Limb (tissue), 2 donors: Measurements from ENCODE around the gene PDE1C.
"Not testable (repeated sequence)": the region's sequence is repeated elsewhere in the genome, so short reads cannot be mapped to it uniquely, and the experiment has no call there.

Source experiments
- DNase-seq, 2 donors: peaks; one replicate each; pipeline ENCODE4 v3.0.0-alpha.2; 2016; ENCODE audit errors: extremely low spot score in 2 of 2

Gene PDE1C

DNA sequence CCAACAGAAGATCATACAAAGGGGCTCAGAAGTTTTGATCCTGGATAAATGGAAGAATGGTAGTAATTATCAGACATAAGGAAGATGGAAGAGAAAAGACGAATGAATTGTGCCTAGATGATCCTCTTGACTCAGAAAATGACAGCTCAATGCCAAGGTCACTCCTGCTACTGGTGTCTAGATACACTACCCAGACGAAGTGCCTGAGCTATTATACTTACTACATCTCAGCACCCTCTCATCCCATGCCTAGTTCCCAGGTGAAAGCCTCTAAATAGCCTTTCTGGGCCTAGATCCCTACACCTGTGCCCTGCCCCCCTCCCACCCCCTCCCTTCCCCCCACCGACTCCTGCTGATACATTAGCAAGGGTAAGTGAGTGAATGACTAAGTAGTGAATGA, 25.5 kb downstream of the PDE1C start:
- no peak for DNase-seq

DNA sequence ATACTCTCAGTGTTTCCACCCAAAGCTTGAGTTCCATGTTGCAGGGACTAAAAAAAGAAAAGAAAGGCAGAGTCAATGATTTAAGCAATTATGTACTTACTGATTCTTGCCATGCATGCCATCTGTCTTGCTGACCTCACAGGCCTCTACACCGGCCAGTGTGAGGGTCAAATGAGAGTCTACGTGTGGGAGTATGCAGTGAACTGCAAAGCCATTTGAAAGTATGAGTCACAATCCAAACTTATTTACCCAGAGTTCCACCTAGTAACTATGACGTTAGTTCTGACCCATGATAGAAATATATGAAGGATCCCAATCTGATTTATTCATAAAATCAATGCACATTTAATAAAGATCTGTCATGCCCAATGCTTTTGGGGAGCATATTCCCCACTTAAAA, 26.5 kb downstream of the PDE1C start:
- no peak for DNase-seq

DNA sequence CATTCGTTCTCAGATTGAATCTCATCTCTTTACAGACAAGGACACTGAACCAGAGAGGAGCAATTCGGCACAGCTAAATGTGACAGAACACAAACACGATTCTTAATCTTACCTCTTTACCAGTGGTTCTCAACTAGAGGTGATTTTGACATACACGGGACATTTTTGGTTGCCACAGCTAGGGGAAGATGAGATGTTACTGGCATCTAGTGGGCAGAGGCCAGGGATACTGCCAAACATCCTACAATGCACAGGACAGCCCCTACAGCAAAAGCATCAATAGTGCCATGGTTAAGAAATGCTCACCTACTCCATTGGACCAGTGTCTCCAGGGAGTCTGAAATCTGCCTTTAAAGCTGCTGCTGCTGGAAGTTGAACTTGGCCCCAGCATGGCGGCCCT, 27.3 kb downstream of the PDE1C start:
- no peak for DNase-seq

- DNase-seq: no peak
These were observed 31.0 kb downstream of the PDE1C start for GRCh38 chr7:32039000-32039756.

DNA sequence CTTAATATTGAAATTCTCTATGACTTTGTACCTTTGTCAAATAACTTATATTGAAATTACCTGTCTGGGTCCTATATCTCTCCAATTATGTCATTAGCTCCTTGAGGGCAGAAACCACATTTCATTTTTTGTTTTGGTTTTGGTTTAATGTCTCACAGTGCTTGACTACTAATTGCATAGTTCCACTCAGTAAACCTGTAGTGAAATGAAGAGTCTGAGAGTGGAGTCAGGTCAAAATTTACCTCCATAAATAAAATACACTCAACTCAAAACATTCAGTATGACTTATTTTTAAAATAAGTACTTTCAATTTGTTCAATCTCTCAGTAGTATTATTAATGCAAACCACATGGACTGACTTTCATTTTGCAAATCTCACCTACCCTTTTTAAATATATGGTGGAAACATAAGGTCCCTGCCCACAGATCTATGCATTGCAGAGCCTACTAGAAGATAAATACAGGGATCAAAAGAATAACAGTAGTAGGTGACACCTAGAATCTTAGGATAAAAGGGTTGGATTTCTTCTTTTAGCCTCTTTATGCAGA, 32.5 kb downstream of the PDE1C start:
- no peak for DNase-seq

DNA sequence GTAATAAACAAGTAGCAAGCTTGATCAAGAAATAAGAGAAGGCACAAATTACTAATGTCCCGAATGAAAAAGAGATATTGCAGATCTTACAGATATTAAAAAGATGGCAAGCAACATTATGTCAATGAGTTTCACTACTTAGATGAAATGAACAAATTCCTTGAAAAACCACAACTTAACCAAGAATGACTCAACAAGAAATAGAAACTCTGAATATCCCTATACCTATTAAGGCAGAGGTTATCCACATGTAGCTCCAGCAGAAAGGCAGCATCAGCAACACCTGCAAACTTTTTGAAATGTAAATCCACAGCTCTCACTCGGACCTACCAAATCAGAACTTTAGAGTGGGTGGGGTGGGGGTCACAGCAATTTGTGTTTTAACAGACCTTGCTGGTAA, 33.6 kb downstream of the PDE1C start:
- DNase-seq: no peak

DNA sequence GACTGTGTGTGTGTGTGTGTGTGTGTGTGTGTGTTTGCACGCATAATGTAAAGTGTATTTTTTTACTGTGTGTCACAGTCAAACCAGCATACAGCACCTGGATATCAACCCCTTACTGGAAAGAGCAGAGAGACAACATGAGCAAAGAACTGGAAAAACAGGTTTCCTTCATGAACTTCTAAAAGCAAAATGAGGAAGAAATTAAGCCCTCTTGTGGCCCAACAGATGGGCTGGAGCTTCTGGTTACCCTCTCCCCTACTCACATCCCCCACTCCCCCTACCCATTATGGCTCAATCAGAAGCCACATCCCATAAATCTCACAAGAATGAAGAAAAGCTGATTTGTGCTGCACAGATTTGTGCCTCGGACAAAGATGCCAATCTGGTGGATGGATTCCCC, 36.2 kb downstream of the PDE1C start:
- no peak for DNase-seq

GRCh38 chr7:32033006-32033405, 37.2 kb downstream of the PDE1C start:
- no peak for DNase-seq

- no peak for DNase-seq
These were observed 38.0 kb downstream of the PDE1C start for GRCh38 chr7:32032211-32032610.

DNA sequence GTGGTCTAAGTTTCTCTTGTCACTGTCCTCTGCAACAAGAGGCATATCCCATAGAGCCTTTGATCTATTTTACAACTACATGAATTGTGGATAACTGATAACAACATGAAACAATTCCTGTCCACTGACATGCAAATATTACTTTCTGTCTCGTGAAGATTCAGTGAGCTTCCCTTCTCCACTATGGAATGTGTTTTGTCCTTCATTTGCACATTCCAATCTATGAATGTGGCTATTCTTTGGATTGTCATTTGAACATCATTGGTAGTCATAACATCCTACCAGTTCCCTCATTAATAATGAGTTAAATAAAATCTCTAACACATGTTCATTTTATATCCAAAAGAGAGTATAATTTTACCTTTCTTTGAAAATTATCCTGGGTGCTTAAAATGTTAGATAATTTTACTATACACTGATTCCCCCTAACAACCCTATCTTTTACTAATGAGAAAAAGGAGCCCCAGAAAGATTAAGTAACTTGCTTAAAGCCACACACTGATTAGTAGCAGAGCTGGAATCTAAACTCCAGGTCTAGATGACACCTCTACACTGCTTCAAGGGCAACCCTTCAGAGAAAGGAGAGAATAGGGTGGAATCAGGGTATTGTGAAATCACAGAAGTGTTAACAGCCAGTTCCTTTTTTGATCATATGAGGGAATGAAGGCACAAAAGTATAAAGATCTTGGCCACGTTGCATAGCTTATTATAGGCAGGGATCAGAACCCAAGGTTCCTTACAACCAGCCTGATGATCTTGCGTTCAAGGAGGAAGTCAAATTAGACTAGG, 39.1 kb downstream of the PDE1C start:
- no peak for DNase-seq

DNA sequence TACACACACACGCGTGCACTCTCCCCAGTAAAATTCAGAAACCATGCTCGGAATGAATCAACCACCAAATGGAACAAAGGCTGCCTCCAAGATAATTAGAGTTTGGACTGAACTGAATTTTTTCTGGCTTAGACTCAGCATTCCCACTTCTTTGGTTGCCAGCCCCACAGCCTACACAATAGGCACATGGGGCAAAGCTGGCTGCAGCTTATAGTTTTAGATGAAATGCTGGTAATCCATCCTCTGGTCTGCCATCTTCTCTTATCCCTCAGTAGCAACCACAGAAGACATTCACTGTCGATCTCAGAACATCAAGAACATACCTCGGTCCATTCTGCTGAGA, 44.2 kb downstream of the PDE1C start:
- DNase-seq: no peak

DNA sequence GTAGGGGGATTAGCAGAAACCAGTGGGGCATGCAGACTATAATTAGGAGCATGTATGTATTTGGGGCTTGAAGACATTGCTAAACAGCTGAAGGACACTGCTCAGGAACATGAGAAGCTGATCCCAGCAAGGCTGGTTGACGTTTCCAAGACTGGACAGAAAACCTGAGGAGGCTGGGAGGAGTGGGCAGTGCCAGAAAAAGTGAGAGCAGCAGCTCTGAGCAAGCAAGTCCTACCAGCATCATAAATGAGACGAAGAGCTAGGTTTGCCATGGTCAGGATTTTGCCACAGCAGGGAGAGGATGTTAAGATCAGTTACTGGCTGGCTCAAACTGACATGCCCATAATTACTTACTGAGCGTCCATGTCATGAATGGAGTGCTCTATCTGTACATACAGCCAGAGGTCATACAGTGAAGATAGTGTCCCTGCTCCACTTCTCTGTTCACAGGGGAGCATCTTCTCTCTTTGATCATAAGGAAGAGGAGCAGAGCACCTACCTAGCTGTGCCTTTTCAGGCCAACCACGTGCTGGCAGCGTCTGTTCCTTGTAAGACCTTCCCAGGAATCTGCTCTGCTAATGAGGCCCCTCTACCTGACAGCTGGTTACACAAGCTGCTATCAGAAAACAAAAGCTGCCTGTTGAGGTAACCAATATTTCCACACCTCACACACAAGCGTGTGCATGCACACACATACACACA, 44.7 kb downstream of the PDE1C start:
- DNase-seq: no peak

DNA sequence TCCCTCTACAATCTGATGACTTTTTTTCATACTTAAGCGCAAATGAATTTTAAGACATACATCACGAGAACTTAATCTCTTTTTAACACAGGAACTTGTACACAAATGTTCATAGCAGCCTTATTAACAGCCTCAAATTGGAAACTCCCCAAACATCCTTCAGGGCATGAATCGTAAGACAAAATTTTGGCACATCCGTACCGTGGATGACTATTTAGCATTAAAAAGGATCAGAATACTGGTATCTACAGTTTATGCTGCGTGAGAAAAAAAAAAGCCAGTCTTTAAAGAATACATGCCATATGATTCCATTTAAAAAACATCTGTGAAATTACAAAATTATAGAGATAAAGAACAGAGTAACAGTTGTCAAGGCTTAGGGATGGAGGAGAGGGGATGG, 46.8 kb downstream of the PDE1C start:
- DNase-seq: no peak

DNA sequence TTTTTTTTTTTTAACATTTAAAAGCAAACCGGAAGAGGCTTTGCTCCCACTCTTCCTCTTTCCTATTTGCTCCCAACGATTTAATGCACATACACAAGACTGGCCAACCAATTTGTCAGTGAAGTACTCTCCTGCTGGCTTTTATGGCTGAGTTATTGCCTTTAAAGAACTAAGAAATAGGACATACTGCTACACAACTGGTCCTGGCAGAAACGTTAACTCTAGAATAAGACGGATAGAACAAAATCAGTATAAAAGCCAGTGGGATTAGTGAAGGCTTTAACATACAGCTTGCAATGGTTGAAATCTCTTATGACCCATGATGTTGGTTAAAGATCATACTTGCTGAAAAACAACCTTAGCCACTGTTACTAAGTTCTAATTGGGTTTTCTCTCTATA, 47.2 kb downstream of the PDE1C start:
- DNase-seq: no peak

GRCh38 chr7:32020551-32021159, 49.6 kb downstream of the PDE1C start:
- no peak for DNase-seq

DNA sequence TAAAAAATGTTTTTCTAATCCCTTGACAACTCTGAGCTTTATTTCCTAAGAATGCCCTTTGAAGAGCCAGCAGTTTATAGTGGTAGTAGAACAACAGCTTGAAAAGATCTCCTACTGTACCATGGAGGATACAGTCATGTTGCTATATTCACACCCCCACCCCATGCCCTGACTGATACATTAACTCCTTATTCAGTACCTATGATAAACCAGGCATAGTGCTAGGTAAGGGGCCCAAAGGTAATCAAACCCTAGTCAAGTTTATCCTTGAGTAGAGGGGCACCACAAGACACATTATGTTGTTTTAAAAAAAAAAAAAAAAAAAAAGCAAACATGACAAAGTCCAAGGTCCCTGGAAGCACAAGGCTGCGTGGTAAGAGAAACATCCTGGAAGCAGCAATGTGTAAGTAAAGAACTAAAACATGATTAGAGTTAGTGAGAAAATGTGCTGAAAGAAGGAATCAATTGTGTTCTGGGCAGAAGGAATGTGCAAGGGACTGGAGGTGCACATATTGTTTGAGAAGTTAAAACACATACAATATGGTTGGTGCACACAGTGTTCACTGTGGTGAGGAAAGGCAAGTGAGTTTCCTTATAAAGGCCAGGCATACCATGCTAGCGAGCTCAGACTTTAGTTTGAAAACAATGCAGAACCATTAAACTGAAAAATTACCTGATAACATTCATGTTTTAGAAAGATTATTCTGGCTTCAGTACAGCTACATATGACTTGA, 51.2 kb downstream of the PDE1C start:
- DNase-seq: no peak

GRCh38 chr7:32015133-32015532, 55.1 kb downstream of the PDE1C start:
- DNase-seq: no peak

DNA sequence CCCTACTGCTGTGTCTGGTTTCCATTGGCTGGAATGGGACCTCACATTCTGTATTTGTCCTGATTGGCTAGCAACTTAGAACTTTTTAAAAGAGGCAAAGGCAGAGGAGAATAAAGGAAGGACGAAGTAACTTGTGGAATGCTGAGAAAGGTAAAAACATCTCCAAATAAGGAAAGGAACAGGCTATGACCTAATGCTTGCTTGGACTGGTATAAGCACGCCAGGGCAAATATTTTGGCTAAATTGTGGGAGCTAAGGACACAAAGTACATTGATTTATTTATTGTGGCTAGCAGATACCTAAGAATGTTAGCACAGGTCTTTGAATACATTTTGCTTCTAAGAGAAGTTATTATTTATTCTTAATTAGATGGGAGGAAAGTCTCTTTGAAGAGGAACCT, 56.7 kb downstream of the PDE1C start:
- DNase-seq: not testable (repeated sequence)

DNA sequence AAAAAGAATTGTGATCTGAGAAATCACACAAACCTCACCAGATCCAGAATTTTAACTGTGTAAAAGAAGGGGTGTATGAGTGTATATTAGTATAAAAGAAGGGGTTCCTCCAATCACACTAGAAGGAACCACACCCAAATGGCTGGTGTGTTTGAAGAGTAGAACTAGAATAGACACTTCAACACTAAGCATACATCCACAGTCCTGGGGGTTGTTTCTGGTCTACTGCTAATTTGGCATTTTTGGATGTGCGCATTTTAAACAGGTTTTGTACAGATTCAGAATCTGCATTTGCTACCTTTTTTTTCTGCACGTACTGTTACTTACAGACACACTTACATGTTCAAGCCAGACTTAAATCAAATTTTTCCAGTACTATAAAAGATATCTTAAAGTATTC, 64.6 kb downstream of the PDE1C start:
- no peak for DNase-seq

- DNase-seq: no peak
These were observed 68.3 kb downstream of the PDE1C start for GRCh38 chr7:32001948-32002347.

DNA sequence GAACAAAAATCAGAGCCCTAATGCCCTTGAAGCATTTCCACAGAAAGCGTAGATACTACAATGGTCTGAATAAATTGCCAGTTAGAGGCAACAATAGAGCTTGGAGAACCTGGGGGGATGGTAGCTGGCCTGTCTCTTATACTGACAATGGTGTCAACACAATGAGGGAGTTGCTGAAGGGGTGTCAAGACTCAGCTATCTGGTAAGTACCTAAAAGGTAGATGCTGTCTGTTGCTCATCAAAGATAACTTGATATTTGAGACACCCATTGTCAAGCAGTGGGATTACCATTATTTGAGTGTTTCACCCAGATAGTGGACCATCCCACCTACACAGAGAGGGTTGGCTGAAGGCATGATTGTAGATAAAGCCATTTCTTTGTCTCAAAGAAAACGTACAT, 72.8 kb downstream of the PDE1C start:
- DNase-seq: no peak
